ENCODE measurements around the gene WDR13.
A peak's percentile ranks its signal among the peaks of the same experiment; 100 is the strongest.
"Not testable (repeated sequence)": the region's sequence is repeated elsewhere in the genome, so short reads cannot be mapped to it uniquely, and the experiment has no call there.

The WDR13 gene

DNA sequence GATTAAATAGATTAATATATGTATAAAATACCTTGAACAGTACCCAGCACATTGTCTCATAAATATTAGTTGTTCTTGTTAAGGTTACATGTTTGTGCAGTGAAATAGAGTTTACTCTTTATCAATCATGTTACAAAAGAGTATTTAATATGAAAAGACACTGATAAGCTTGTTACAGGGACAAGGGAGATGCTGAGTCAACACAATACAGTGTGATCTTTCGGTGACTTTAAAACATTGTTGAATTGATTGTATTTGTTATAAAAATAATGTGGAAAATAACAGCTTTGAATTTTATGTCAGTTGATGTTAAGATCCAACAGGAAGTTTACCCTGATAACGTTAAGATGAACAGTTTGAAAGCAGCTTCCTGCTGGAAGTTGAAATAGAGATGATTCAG, 1.4 kb upstream of the WDR13 start:
- no peak for DNase-seq (ENCODE audit: low read depth)

DNA sequence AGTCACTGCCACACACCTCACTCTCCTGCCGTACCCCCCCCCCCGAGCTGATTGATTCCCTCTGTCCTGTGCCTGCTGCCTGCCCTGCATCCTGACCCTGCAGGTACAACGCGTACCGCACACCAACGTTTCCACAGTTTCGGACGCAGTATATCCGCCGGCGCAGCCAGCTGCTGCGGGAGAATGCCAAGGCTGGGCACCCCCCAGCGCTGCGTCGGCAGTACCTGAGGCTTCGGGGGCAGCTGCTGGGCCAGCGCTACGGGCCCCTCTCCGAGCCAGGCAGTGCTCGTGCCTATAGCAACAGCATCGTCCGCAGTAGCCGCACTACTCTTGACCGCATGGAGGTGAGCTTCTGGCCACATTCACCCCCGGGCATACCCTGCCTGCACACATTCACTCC, 1.3 kb downstream of the WDR13 start:
- DNase-seq (ENCODE audit: low read depth), result no peak

DNA sequence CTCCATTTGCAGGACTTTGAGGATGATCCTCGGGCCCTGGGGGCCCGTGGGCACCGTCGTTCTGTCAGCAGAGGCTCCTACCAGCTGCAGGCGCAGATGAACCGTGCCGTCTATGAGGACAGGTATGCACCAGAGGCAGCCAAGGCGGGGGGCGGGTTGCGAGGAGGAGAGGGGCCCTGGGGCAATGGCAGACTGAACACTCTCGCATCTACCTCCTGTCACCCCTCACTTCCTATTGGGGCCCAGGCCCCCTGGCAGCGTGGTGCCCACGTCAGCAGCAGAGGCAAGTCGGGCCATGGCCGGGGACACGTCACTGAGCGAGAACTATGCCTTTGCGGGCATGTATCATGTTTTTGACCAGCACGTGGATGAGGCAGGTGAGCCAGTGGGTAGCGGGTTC, 2.0 kb downstream of the WDR13 start:
- no peak for DNase-seq (ENCODE audit: low read depth)

DNA sequence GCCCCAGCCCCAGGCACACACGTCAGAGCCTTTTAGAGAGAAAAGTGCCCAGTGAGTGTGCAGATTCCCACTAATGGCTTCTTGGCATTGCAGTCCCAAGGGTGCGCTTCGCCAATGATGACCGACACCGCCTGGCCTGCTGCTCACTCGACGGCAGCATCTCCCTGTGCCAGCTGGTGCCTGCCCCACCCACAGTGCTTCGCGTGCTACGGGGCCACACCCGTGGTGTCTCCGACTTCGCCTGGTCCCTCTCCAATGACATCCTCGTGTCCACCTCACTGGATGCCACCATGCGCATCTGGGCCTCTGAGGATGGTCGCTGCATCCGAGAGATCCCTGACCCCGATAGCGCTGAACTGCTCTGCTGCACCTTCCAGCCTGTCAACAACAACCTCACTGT, 2.9 kb downstream of the WDR13 start:
- no peak for DNase-seq (ENCODE audit: low read depth)

DNA sequence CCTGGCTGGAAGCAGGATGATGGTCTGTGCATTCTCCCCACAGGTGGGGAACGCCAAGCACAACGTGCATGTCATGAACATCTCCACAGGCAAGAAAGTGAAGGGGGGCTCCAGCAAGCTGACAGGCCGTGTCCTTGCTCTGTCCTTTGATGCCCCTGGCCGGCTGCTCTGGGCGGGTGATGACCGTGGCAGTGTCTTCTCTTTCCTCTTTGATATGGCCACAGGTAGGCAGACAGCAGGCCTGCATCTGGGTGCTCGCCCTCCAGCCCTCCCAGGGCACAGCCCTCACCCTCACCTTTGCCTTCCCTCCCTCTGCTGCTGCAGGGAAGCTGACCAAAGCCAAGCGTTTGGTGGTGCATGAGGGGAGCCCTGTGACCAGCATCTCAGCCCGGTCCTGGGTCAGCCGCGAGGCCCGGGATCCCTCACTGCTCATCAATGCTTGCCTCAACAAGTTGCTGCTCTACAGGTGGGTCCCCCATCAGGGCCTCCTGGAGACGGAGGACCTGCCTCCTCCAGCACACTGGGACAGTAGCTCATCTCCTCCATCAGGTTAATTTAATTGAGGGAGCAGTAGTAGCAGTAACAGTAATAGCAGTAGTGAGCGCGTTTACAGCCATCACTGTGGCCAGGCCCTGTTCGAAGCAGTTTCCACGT, 4.6 kb downstream of the WDR13 start:
- no peak for DNase-seq (ENCODE audit: low read depth)

DNA sequence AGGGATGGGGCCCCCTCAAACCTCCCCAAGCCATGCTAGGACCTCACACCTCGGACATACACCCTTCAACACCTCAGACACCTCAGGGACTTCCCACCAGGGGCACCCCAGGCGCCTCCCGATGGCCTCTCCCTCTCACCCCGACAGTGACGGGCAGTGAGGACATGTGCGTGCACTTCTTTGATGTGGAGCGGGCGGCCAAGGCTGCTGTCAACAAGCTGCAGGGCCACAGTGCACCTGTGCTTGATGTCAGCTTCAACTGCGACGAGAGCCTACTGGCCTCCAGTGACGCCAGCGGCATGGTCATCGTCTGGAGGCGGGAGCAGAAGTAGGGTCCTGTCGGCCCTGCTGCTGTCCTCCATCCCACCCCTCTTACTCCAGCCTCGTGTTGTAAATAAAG, 7.4 kb downstream of the WDR13 start:
- no peak for DNase-seq (ENCODE audit: low read depth)

DNA sequence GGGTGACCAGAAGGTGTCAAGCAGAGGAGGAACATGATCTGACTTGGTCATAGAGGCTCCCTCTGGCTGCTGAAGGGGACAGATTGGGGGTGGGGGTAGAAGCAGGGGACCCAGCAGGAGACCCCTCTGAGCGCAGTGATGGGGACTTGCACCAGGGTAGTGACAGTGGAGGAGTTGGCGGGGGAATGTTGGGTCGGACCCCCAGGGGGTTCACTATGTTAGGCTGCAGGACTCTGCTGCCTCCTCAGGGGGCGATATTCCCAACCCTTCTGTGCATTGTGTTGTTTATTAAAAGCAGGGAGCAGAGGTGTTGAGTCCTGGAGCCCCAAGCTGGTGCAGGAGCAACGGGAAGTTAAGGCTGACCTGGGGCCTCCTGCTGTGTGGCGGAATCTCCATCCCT, 8.8 kb downstream of the WDR13 start:
- DNase-seq (ENCODE audit: low read depth), result no peak

DNA sequence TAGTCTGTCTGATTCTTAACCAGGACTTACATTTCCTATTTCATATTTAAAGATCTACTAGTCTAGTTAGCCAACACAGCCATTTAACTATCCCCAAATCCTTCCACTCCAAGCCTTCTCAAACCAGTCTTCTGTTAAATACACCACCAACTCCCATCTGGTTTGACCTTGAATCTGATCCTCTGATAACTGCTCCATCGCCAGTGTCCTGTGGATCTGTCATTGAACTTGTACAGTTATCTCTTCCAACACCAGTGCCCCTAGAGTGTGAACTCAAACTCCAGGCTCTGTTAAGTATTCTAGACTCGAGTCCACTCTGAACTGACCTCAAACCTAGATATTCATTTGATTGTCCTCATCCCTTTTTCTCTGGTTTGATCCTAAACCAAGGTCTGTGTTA, 14.4 kb downstream of the WDR13 start:
- DNase-seq (ENCODE audit: low read depth), result no peak

DNA sequence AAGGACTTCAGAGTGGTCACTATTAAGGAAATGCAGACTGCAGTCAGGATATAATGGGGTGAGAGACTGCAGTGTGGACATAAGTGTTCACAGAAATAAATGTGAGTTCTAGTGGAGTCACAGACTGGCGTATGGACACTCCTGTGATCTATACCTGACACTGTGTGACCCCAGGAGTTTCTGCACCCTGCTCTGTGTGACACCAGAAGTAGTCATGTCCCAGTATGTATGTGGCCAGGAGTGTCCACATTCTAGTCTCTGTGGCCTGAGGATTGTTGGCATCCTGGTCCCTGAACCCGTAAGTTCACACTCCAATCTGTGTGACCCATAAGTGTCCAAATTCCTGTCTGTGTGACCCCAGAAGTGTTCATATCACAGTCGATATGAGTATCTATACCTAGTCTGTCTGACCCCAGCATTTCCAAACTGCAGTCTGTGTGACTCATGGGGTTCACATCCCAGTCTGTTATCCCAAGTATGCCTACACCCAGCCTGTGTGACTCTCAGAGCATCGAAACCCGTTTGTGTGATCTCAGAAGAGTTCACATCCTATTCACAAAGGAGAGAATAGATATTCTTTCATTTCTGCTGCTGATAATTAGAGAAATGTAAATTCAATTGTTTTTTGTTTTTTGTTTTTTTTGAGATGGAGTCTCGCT, 16.3 kb downstream of the WDR13 start:
- DNase-seq (ENCODE audit: low read depth), result no peak

DNA sequence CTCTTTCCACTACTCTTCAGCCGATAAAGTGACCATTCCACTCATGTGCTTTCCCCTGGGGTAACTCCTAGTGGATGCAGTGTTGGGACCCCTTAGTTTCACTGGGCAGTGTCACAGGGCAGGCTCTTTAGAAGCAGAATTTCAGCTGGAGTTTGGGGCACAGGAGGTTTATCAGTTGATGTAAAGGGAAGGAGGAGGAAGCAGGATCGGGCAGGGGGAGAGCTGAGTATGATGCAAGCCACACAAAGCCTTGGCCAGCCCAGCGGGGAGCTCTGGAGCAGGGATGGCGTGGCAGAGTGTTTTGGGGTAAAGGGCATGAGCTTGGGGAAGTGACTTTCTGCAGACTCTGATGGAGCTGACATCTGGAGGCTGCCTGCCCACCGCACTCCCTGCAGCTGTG, 19.3 kb downstream of the WDR13 start:
- peak; percentile 23 for DNase-seq (ENCODE audit: low read depth)

DNA sequence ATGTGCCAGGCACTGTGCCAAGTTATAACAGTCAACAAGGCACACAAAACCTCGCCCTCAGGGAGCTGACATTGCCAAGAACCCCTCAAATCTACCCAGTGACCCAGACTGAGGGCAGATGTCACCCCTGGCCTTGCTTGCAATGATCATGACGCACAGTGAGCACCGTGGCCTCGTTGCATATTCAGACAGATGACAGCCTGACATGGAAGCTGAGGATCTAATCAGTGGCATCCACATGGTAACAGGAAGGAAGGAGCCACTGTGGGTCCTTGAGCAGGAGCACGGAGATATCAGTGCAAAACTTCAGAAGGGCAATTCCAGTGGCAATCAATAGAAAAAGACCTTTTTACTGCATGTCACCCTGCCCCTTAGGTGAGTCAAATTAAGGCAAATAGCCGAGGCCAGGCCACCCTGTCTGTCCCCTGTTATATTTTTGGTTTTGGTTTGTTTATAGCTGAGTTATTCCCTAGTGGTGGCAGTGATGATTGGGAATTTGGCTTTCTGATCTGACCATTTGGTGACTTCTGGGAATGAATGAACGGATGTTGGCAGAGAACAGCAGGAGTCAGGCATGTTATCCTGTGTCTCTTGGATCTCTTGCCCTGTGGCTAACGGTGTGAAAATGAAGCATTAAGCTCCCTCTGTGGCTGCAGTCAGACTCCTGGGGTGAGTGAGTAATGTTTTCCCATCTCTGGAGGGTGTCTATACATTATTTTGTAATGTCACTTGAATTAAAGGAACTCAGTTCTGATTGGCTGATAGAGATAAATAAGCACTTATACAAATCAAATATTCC, 20.4 kb downstream of the WDR13 start:
- DNase-seq (ENCODE audit: low read depth), result no peak

DNA sequence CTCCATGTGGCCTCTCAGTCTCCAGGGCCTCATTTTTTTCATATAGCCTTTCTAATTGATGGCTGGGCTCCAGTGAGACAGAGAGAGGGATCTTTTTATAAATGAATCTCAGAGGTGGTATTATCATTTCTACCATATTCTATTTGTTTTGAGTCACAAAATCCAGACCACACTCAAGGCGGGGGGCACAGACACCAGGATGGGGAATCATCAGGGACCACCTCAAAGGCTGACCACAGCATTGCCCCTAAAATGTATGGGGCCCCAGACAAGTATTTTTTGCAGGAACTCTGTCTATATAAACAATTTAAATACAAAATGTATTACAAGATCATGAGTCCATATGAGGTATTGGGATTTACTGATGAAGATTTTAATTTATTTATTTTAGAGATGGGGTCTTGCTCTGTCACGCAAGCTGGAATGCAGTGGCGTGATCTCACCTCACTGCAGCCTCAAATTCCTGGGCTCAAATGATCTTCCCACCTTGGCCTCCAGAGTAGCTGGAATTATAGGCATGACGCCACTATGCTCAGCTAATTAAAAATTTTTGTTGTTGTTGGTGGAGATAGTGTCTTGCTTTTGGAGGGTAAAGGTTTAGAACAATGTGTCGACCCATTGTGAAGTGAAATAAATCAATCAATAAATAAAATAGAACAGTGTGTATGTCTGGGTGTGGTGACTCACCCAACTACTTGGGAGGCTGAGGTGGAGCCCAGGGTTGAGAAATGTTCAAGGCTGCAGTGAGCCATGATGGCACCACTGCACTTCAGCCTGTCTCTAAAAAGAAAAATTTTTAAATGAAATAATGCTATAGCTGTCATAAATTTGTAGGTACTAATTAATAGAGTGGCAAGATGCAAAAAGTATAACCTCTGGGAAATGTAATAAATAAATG, 29.4 kb downstream of the WDR13 start:
- no peak for DNase-seq (ENCODE audit: low read depth)

DNA sequence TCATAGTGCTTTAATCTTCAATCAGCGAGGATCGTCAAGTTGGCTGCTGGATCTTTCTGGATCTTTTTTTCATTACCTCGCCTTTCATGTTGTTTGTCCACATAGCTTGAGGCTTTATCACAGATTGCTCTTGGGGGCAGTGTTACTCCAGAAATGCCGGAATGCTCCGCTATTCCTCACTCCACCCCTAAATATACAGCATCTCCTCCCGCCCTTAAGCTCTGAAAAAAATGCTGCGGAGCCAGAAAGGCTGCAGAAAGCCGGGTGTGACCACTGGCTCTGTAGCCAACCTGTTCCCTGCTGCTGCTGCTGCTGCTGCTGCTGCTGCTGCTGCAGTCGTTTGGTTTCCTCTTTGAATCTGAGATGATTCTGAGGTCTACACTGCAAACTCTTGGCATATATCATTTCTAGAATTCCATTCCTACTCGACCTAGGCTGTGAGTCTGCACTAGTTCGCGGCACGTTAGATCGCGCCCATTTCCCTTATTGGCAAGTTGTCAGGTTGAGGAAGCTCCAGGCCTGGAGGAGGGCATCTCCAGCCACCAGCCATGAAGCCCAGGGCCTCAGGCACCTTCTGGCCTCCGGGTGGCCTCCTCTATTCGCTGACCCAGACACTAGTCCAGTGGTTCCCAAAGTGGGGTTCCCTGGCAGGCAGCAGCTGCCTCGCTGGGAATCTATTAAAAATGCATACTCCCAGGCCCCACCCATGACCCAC, 34.2 kb downstream of the WDR13 start:
- DNase-seq (ENCODE audit: low read depth), result peak; percentile 88

DNA sequence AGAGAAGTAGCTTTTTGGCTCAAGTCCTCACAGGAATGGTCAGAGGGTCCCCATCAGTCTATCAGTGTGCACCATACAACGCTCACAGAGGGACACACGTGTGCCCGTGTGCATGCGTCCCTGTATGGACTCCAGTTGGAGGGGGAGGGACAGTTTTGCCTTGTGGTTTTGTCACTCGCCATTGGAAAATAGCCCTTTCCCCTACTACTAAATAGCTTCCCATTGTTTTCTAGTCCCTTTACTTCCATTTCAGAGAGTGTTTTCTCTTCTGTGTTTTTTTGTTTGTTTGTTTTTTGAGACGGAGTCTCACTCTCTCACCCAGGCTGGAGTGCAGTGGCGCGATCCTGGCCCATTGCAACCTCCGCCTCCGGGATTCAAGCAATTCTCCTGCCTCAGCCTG, 34.9 kb downstream of the WDR13 start:
- no peak for DNase-seq (ENCODE audit: low read depth)

DNA sequence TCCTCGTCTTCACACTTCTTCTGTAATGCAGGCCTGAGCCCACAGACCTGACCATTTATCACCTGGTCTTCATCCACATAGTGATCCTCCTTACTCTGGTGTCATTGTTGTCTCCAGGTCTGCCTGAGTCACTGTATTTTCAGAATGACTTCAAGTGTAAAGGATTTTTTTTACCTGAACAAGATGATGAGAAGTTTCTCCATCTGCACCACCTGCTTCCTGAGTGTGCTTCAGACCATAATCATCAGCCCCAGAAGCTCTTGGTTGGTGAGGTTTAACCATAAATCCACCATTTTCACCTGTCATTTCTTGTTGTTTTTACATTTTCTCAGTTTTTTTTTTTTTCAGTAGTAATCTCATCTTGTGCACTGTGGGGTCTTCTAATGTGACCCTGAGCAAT, 39.0 kb downstream of the WDR13 start:
- no peak for DNase-seq (ENCODE audit: low read depth)

DNA sequence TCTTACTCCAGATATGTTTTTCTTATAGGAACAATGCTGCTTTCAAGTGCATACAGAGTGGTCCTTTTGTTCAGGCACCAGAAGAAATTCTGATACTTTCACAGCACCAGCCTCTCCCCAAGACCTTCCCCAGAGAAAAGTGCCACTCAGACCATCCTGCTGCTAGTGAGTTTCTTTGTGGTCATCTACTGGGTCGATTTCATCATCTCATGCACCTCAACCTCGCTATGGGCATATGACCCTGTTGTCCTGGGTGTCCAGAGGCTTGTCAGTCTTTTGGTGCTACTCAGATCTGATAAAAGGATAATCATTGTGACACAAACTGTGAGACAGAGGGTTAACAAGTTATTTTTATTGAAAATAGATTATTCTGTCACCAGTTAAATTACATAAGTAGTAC, 39.5 kb downstream of the WDR13 start:
- no peak for DNase-seq (ENCODE audit: low read depth)

DNA sequence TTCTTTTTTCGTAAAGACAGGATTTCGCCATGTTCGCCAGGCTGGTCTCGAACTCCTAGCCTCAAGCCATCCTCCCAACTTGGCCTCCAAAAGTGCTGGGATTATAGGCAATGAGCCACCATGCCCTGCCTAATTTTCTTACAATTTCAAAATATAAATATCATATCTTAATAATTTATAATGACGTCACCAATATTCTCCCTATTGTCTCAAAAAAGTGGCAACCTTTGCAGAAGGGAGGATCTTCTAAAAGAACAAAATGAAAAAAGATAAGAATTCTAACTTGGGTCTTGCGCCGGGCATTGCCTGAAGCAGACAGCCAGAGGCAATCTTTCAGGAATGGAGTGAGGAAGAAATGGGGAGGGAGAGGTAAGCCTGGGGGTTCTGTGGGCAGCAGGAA, 48.4 kb downstream of the WDR13 start:
- DNase-seq (ENCODE audit: low read depth), result no peak

DNA sequence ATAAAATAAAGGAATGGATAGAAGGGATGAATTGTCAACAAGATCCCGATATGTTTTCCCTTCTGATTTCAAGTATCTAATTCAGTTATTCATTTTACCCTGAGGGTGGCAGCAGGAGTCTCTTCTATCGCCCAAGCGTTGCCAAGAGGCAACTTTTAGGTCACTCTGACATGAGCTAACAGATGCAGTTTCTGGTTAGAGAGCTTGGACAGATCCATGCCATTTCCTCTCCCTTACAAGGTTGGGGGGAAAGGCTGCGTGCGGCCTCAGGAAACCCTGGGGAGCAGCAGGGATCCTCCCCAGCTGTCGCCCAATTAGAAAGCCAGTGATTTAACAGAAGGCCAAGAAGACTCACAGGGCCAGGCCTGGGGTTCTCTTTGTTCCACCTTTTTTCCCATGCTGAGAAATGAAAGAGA, 51.1 kb downstream of the WDR13 start:
- DNase-seq (ENCODE audit: low read depth), result peak; percentile 20

DNA sequence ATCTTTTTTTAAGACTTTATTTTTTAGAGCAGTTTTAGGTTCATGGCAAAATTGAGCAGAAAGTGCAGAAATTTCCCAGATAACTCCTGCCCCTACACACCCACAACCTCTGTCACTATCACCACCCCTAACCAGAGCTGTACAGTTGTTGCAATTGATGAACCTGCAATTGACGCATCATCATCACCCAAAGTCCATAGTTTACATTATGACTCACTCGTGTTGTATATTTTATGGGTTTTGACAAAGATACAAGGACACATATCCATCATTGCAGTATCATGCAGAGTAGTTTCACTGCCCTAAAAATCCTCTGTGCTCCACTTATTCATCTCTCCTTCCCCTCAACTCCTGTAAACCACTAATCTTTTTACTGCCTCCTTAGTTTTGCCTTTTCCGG, 51.8 kb downstream of the WDR13 start:
- DNase-seq (ENCODE audit: low read depth), result no peak

DNA sequence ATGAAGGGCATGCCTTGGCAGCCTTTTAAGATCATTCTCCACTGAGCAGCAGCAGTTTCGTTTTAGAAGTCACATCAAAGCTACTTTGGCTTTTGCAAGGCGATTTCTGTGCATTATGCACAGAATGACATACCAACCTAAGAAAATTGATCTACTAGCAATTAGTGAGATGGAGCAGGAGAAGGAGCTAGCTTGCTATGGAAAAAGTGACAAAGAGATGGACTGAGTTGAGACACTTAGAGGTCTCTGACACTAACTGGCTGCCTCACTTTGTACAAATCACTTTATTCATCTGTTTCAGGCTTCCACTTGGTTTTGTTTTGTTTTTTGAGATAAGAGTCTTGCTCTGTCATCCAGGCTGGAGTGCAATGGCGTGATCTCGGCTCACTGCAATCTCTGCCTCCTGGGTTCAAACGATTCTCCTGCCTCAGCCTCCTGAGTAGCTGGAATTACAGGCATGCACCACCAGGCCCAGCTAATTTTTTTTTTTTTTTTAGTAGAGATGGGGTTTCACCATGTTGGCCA, 54.8 kb downstream of the WDR13 start:
- not testable (repeated sequence) for DNase-seq (ENCODE audit: low read depth)

DNA sequence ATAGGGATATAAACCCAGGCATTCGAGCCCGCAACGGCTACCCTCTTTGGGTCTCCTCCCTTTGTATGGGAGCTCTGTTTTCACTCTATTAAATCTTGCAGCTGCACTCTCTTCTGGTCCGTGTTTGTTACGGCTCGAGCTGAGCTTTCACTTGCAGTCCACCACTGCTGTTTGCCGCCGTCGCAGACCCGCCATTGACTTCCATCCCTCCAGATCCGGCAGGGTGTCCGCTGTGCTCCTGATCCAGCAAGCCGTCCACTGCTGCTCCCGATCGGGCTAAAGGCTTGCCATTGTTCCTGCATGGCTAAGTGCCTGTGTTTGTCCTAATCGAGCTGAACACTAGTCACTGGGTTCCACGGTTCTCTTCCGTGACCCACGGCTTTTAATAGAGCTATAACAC, 57.5 kb downstream of the WDR13 start:
- not testable (repeated sequence) for DNase-seq (ENCODE audit: low read depth)

Measured in fibroblast of the conjunctiva (primary cell).